Regular cardiac myocyte (primary cell): ENCODE data around the gene B4GALT5. TPM values are rescaled to one million over a fixed set of nuclear protein-coding genes. Genes with fewer than 3 reads are reported as not detected.

Source experiments
- total RNA-seq: library from RNA; depleted of rRNA; stranded (reverse); fragments of >200 nt; gene quantifications from 2 replicates; pipeline ENCODE4 v1.2.3, GENCODE V29; 2014

B4GALT5 gene, protein sequence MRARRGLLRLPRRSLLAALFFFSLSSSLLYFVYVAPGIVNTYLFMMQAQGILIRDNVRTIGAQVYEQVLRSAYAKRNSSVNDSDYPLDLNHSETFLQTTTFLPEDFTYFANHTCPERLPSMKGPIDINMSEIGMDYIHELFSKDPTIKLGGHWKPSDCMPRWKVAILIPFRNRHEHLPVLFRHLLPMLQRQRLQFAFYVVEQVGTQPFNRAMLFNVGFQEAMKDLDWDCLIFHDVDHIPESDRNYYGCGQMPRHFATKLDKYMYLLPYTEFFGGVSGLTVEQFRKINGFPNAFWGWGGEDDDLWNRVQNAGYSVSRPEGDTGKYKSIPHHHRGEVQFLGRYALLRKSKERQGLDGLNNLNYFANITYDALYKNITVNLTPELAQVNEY
- 15.2 and 17.1 TPM in 2 replicates for total RNA-seq

DNA sequence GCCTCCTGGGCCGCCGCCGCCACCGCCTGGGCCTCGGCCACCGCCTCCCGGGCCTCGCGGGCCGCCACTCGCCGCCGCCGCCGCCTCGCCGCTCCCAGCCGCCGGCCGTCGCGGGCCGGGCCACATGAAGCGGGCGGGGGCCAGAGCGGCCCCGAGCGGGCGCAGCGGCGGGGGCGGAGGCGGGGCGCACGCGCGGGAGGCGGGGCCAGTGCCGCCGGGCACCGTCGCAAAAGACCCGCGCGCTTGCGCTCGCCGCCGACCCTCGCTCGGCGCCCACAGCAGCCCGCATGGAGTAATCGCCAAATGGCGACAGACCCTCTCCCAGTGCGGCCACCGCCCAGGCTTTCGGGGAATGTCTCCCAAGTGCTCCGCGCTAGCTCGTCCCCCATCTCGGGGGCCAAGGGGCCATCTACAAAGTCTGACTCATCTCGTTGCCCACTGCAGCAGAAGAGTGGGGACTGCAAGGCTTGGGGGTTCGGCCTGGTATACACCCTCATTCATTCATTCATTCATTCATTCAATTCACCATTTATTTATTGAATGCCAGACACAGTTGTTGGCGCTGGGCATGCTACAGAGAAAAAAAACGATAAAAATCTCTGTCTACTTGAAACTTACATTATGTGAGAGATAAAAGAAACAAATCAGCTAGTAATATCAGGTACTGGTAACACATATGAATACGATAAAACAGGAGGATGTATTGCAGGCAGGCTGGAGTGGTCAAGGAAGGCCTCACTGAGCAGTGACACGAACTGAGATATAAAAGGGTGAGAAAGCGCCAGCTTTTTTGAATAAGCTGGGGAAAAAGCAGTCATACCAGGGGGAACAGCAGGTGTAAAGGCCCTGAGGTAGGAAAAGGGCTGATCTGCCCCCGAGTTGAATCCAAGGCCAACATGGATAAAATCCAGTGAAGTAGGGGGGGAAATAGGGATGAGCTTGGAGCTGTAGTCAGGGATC is at the start of gene B4GALT5:
TSS of gene B4GALT5 (minus strand) at position 126 of the 960 bp plus-strand sequence. CDS start 188 bp downstream, outside the sequence.

Other genes with a start within 250 kb of the B4GALT5 start
- under 0.01 TPM in 2 replicates for gene KCNB1, start 231.2 kb downstream of the B4GALT5 start, total RNA-seq
- 39.9 and 191 TPM in 2 replicates for gene PTGIS, start 145.7 kb downstream of the B4GALT5 start, total RNA-seq
- gene SLC9A8, start 99.0 kb upstream of the B4GALT5 start, total RNA-seq: 4.6 and 6.8 TPM in 2 replicates
- 0.56 and 1.7 TPM in 2 replicates for gene SPATA2, start 201.7 kb upstream of the B4GALT5 start, total RNA-seq
- 92.8 and 150 TPM in 2 replicates for gene RNF114, start 222.5 kb upstream of the B4GALT5 start, total RNA-seq